Measurements from ENCODE around the gene IRAG1.

The IRAG1 gene

DNA sequence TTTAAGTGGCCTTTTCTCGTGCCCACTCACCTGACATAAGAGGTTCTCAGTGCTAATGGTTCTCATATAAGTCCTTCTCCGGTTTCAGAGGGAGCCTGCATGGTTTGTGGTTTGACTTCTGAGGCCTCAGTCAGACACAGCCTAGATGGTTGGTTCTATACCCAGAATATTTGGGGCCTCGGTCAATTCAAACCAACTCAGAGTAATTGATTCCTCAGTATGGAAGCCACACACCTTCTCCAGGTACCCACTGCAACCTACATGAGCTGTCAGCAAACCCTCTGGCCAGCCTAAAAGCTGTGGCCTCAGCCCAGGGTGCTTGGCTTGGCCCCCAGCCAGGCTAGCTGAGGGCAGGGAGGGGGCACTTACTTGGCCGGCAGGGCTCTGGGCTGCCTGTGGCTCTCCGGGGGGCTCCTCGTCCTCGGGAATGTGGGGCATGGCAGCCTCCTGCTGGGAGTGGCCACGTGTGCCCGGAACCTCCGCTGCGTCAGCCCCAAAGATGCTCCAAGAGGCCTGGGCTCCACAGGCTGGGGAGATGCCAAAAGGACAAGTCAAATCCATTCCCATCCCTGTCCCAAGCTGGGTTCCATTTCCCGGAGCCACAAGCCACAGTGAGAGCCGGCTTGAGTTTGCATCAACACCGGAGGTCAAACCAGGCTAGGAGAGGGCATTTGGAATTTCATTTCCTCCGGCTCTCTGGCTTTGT, 41.7 kb downstream of the IRAG1 start:
- no peaks in the 10 kb centered on the region for H3K27me3 ChIP-seq (ENCODE audit: insufficient read depth, low read depth, severe bottlenecking)

DNA sequence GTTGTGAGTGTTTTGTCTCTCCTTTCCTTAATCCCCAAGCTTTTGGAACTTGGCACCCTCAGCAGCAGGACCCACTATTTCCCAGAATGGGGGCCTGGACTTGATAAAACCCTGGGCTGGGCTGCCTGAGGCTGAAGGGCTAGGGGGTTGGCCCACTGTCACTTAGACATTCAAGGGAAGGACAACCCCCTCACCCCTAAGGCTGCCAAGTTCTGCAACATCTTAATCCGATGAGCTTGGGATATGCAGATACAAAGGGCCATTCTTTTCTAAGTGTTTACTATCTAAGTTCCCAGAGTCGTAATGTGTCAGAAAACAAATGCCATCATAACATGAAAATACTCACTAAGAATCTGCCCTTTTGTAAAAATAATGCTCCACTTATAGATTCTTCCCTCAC, 42.9 kb downstream of the IRAG1 start:
- TF ChIP-seq, protein P1, sequence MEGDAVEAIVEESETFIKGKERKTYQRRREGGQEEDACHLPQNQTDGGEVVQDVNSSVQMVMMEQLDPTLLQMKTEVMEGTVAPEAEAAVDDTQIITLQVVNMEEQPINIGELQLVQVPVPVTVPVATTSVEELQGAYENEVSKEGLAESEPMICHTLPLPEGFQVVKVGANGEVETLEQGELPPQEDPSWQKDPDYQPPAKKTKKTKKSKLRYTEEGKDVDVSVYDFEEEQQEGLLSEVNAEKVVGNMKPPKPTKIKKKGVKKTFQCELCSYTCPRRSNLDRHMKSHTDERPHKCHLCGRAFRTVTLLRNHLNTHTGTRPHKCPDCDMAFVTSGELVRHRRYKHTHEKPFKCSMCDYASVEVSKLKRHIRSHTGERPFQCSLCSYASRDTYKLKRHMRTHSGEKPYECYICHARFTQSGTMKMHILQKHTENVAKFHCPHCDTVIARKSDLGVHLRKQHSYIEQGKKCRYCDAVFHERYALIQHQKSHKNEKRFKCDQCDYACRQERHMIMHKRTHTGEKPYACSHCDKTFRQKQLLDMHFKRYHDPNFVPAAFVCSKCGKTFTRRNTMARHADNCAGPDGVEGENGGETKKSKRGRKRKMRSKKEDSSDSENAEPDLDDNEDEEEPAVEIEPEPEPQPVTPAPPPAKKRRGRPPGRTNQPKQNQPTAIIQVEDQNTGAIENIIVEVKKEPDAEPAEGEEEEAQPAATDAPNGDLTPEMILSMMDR (IDR thresholded peaks at IDR 0.05; ENCODE audit: low read depth, low read length) = no peak
- Histone ChIP-seq H3K36me3 (no peaks in the 10 kb centered on the region), H3K4me3 (ENCODE audit: low read depth, low read length) (no peak overlapping the region), H3K27ac (no peak overlapping the region), H3K27me3 (ENCODE audit: insufficient read depth, low read depth, severe bottlenecking) (no peaks in the 10 kb centered on the region), H3K9me3 (ENCODE audit: severe bottlenecking) (no peaks in the 10 kb centered on the region)
- no peak for DNase-seq

More for the DNA sequence above, 41.7 kb downstream of the IRAG1 start:
- DNase-seq = no peak
- Histone ChIP-seq H3K36me3 (no peaks in the 10 kb centered on the region), H3K9me3 (ENCODE audit: severe bottlenecking) (no peaks in the 10 kb centered on the region), H3K27ac (no peak overlapping the region), H3K4me3 (ENCODE audit: low read depth, low read length) (no peak overlapping the region)
- TF ChIP-seq, protein P1 (IDR thresholded peaks at IDR 0.05; ENCODE audit: low read depth, low read length) = no peak

DNA sequence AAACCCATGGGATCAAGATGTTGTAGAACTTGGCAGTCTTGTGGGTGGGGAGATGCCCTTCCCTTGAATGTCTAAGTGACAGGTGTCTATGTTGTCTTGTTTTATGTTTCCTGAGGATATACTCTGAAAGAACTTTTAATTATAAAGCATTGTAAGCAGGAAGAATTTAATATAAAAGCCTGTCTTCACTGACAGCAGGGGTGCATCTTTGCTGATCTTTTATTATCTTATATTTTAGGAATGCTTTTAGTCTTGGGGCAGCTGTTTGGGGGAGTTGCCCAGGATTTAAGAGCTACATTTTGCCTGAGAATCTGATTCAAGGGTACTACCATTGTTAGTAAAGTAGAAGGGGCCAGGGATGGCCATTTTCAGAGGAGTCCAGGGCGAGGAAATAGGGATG, 43.4 kb downstream of the IRAG1 start:
- no peak overlapping the region for H3K27ac ChIP-seq
- DNase-seq = no peak
- no peaks in the 10 kb centered on the region for H3K27me3 ChIP-seq (ENCODE audit: insufficient read depth, low read depth, severe bottlenecking)
- H3K9me3 ChIP-seq (ENCODE audit: severe bottlenecking) = no peaks in the 10 kb centered on the region
- no peaks in the 10 kb centered on the region for H3K36me3 ChIP-seq
- TF ChIP-seq, protein P1 (IDR thresholded peaks at IDR 0.05; ENCODE audit: low read depth, low read length) = no peak
- H3K4me3 ChIP-seq (ENCODE audit: low read depth, low read length) = no peak overlapping the region

DNA sequence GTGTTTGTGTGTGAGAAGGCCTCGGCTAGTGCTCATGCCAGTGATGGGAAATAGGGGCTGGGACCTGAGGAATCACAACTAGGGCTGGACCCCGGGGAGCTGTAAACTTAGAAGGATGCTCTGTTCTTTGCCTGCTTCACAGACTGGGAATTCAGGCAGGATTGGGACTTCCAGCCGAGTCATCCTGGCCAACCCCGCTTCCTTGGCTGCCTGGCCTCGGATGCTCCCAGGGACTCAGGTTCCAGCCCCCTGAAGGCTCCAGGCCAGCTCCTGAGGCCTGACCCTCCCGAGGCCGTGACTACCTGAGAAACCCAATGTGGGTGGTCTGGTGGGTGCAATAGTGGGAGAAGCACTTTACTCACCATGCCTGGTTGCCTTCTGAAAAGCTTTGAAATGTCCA, 44.7 kb downstream of the IRAG1 start:
- DNase-seq = no peak
- no peak overlapping the region for H3K27ac ChIP-seq
- no peaks in the 10 kb centered on the region for H3K27me3 ChIP-seq (ENCODE audit: insufficient read depth, low read depth, severe bottlenecking)
- H3K36me3 ChIP-seq = no peaks in the 10 kb centered on the region
- TF ChIP-seq, protein P1 (IDR thresholded peaks at IDR 0.05; ENCODE audit: low read depth, low read length) = no peak
- H3K4me3 ChIP-seq (ENCODE audit: low read depth, low read length) = no peak overlapping the region
- no peaks in the 10 kb centered on the region for H3K9me3 ChIP-seq (ENCODE audit: severe bottlenecking)

DNA sequence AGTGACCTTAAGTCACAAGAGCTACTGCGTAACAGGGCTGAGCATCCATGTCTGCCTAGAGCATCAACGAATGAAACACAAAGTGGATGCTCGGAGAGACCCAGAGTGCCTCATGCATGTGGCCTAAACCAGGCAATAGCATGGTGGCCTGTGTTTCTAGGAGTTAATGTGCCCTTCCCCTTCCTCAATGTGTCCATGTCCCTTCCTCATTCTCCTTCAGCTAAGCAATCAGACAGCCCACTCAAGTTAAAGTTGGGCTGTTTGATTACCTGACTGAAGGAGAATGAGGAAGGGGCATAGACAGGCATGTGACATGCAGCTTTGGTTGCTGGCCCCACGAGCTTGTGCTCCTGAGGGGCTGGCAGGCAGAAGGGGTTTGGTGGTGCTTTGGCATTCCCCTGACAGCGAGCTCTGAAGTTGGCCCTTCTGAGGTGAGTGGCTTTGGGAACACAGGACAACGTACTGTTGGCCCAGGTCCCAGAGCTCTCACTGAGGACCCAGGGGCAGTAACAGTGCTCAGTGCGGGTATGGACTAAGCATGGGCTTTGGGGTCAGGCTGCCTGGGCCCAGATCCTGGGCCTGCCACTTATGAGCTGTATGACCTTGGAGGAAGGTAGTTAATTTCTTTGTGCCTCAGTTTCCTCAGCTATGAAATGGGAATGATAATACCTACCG, 46.7 kb downstream of the IRAG1 start:
- no peak for DNase-seq
- no peak overlapping the region for H3K27ac ChIP-seq
- TF ChIP-seq, protein P1 (IDR thresholded peaks at IDR 0.05; ENCODE audit: low read depth, low read length) = no peak
- no peaks in the 10 kb centered on the region for H3K27me3 ChIP-seq (ENCODE audit: insufficient read depth, low read depth, severe bottlenecking)
- H3K9me3 ChIP-seq (ENCODE audit: severe bottlenecking) = no peaks in the 10 kb centered on the region
- H3K4me3 ChIP-seq (ENCODE audit: low read depth, low read length) = no peak overlapping the region
- H3K36me3 ChIP-seq = no peaks in the 10 kb centered on the region

All from WERI-Rb-1 (cell line).